Calu3 (cell line): ENCODE results near the gene SIGLEC1. TPM values are rescaled to one million over a fixed set of nuclear protein-coding genes. Genes with fewer than 3 reads are reported as not detected.

ENCODE experiments used
- BruUV-seq: library from RNA; stranded (reverse); fragments of 400-500 nt; replicated peaks from 2 replicates; lab custom pipeline; 2021; lab: Mats Ljungman, UMichigan
- CTCF ChIA-PET: fragments of 300-600 bp; sonication (Branson Sonifier 250); formaldehyde crosslinking; loops from one replicate; lab custom pipeline; 2022; ENCODE audit warnings: antibody characterized with exemption; lab: Charles Lee
- DNase-seq: peaks from one replicate; pipeline ENCODE4 v3.0.0; 2022
- H3K27ac Mint-ChIP-seq: one replicate; pipeline ENCODE4 v1.8.0; 2022; ENCODE audit warnings: mixed read lengths; ENCODE audit not compliant: unreplicated experiment
- H3K27me3 Mint-ChIP-seq: one replicate; pipeline ENCODE4 v1.8.0; 2022; ENCODE audit warnings: mixed read lengths; ENCODE audit not compliant: unreplicated experiment
- H3K36me3 Mint-ChIP-seq: one replicate; pipeline ENCODE4 v1.8.0; 2022; ENCODE audit warnings: mild to moderate bottlenecking, moderate library complexity, mixed read lengths; ENCODE audit not compliant: insufficient read depth, unreplicated experiment
- H3K4me1 Mint-ChIP-seq: one replicate; pipeline ENCODE4 v1.8.0; 2022; ENCODE audit warnings: mild to moderate bottlenecking, low read depth, mixed read lengths; ENCODE audit not compliant: unreplicated experiment
- H3K4me3 Mint-ChIP-seq: one replicate; pipeline ENCODE4 v1.8.0; 2022; ENCODE audit warnings: mild to moderate bottlenecking, low read depth, moderate library complexity, mixed read lengths; ENCODE audit not compliant: unreplicated experiment
- H3K9me3 Mint-ChIP-seq: one replicate; pipeline ENCODE4 v1.8.0; 2022; ENCODE audit warnings: low read depth, mixed read lengths; ENCODE audit not compliant: unreplicated experiment
- CTCF ChIP-seq: fragments of 200-600 bp; IDR thresholded peaks from one replicate; pipeline ENCODE4 v1.8.0; 2022; ENCODE audit warnings: antibody characterized with exemption; ENCODE audit not compliant: unreplicated experiment
- intact Hi-C: fragments of 100-400 bp; cut with micrococcal nuclease; formaldehyde crosslinking; loops from one replicate; pipeline ENCODE4 v1.10.0; 2022; ENCODE audit not compliant: unreplicated experiment
- total RNA-seq: library from RNA; stranded (reverse); gene quantifications from 2 replicates; pipeline ENCODE4 v1.2.3, GENCODE V29; 2022

SIGLEC1 gene
- total RNA-seq, 1 experiment from 2014 or later = not detected

GRCh38 chr20:3693376-3693775 lies 19.0 kb downstream of the SIGLEC1 start:
- H3K27me3 Mint-ChIP-seq = peaks cover 18% of the 10 kb centered on the region
- no peaks in the 10 kb centered on the region for H3K36me3 Mint-ChIP-seq
- no peaks in the 10 kb centered on the region for H3K9me3 Mint-ChIP-seq
- no peak for TF ChIP-seq CTCF
- no peaks in the 10 kb centered on the region for H3K4me1 Mint-ChIP-seq
- DNase-seq = no peak
- no peak overlapping the region for H3K27ac Mint-ChIP-seq
- CTCF ChIA-PET = no interaction called here
- no peak overlapping the region for H3K4me3 Mint-ChIP-seq
- BruUV-seq = no TSS peak
- intact Hi-C loops = no loop called here

- Mint-ChIP-seq H3K27me3 (peaks cover 21% of the 10 kb centered on the region), H3K36me3 (no peaks in the 10 kb centered on the region), H3K4me1 (no peaks in the 10 kb centered on the region), H3K9me3 (no peaks in the 10 kb centered on the region), H3K27ac (no peak overlapping the region), H3K4me3 (no peak overlapping the region)
- CTCF ChIA-PET = no interaction called here
- no peak for TF ChIP-seq CTCF
- BruUV-seq = no TSS peak
- intact Hi-C loops = no loop called here
- no peak for DNase-seq
Measured at GRCh38 chr20:3692706-3693294, 19.6 kb downstream of the SIGLEC1 start.

- Mint-ChIP-seq H3K4me3 (no peak overlapping the region), H3K36me3 (no peaks in the 10 kb centered on the region), H3K27me3 (peaks cover 30% of the 10 kb centered on the region), H3K9me3 (no peaks in the 10 kb centered on the region), H3K27ac (no peak overlapping the region), H3K4me1 (no peaks in the 10 kb centered on the region)
- intact Hi-C loops = no loop called here
- no peak for DNase-seq
- BruUV-seq = no TSS peak
- no peak for TF ChIP-seq CTCF
- CTCF ChIA-PET = no interaction called here
Measured at GRCh38 chr20:3691897-3692296, 20.5 kb downstream of the SIGLEC1 start.

- Mint-ChIP-seq H3K27me3 (peaks cover 36% of the 10 kb centered on the region), H3K4me3 (no peak overlapping the region), H3K4me1 (no peaks in the 10 kb centered on the region), H3K27ac (no peak overlapping the region), H3K36me3 (no peaks in the 10 kb centered on the region), H3K9me3 (no peaks in the 10 kb centered on the region)
- TF ChIP-seq CTCF = no peak
- CTCF ChIA-PET = no interaction called here
- no TSS peak for BruUV-seq
- DNase-seq = no peak
- intact Hi-C loops = no loop called here
Measured at GRCh38 chr20:3691306-3691705, 21.1 kb downstream of the SIGLEC1 start.
